ENCODE results near the gene ABCA5.

Gene ABCA5

GRCh38 chr17:69327060-69327831 lies at the start of gene ABCA5:
Gene ABCA5 (minus strand): TSS chr17:69327133. CDS start chr17:69314415, 12,718 bp downstream.
- Histone ChIP-seq H2AFZ (ENCODE audit: low read depth) (peak within 1 kb of the TSS; percentile 99), H3K4me3 (IDR thresholded peaks at IDR 0.05; ENCODE audit: insufficient read depth, low read depth, low read length) (no peak within 1 kb of the TSS), H3K4me2 (peak within 1 kb of the TSS; percentile 93), H3K36me3 (ENCODE audit: insufficient read depth) (no peaks in the 10 kb centered on the region), H3K27me3 (ENCODE audit: insufficient read depth, low read depth) (no peaks in the 10 kb centered on the region; the same call in 1 of the 2 replicates), H3K4me1 (ENCODE audit: low read depth, poor library complexity, severe bottlenecking) (peaks cover 11% of the 10 kb centered on the region), H4K20me1 (ENCODE audit: insufficient read depth) (no peaks in the 10 kb centered on the region), H3K27ac (peak within 1 kb of the TSS; percentile 50; the same call in 1 of the 2 replicates), H3K79me2 (ENCODE audit: insufficient read depth, low read depth) (no peaks in the 10 kb centered on the region), H3K9ac (peak within 1 kb of the TSS; percentile 56; the same call in 1 of the 2 replicates)
- no peak for TF ChIP-seq CTCF (conservative IDR thresholded peaks at IDR 0.05; ENCODE audit: low read depth, low read length)

- no peaks in the 10 kb centered on the region for H3K79me2 ChIP-seq (ENCODE audit: insufficient read depth, low read depth)
- no peaks in the 10 kb centered on the region for H4K20me1 ChIP-seq (ENCODE audit: insufficient read depth)
- H3K27ac ChIP-seq, result no peak overlapping the region
- no peak for TF ChIP-seq CTCF (conservative IDR thresholded peaks at IDR 0.05; ENCODE audit: low read depth, low read length)
- no peaks in the 10 kb centered on the region for H3K27me3 ChIP-seq (ENCODE audit: insufficient read depth, low read depth)
- no peak overlapping the region for H3K9ac ChIP-seq
- H3K4me3 ChIP-seq (IDR thresholded peaks at IDR 0.05; ENCODE audit: insufficient read depth, low read depth, low read length), result no peak overlapping the region
- no peaks in the 10 kb centered on the region for H3K36me3 ChIP-seq (ENCODE audit: insufficient read depth)
- H2AFZ ChIP-seq (ENCODE audit: low read depth), result no peak overlapping the region
- no peak overlapping the region for H3K4me2 ChIP-seq
- H3K4me1 ChIP-seq (ENCODE audit: low read depth, poor library complexity, severe bottlenecking), result no peaks in the 10 kb centered on the region
These were observed 48.3 kb upstream of the ABCA5 start for GRCh38 chr17:69375229-69375628.

GRCh38 chr17:69373069-69373468 lies 46.1 kb upstream of the ABCA5 start:
- Histone ChIP-seq H3K4me2 (no peak overlapping the region), H3K4me1 (ENCODE audit: low read depth, poor library complexity, severe bottlenecking) (no peaks in the 10 kb centered on the region), H3K27me3 (ENCODE audit: insufficient read depth, low read depth) (no peaks in the 10 kb centered on the region), H3K4me3 (IDR thresholded peaks at IDR 0.05; ENCODE audit: insufficient read depth, low read depth, low read length) (no peak overlapping the region), H3K9ac (no peak overlapping the region), H2AFZ (ENCODE audit: low read depth) (no peak overlapping the region), H3K36me3 (ENCODE audit: insufficient read depth) (no peaks in the 10 kb centered on the region), H3K79me2 (ENCODE audit: insufficient read depth, low read depth) (no peaks in the 10 kb centered on the region), H4K20me1 (ENCODE audit: insufficient read depth) (no peaks in the 10 kb centered on the region), H3K27ac (no peak overlapping the region)
- TF ChIP-seq CTCF (conservative IDR thresholded peaks at IDR 0.05; ENCODE audit: low read depth, low read length), result no peak

- H2AFZ ChIP-seq (ENCODE audit: low read depth), result no peak overlapping the region
- H3K4me1 ChIP-seq (ENCODE audit: low read depth, poor library complexity, severe bottlenecking), result no peaks in the 10 kb centered on the region
- no peak overlapping the region for H3K27ac ChIP-seq
- no peaks in the 10 kb centered on the region for H3K36me3 ChIP-seq (ENCODE audit: insufficient read depth)
- no peak for TF ChIP-seq CTCF (conservative IDR thresholded peaks at IDR 0.05; ENCODE audit: low read depth, low read length)
- no peaks in the 10 kb centered on the region for H3K79me2 ChIP-seq (ENCODE audit: insufficient read depth, low read depth)
- no peak overlapping the region for H3K4me2 ChIP-seq
- H4K20me1 ChIP-seq (ENCODE audit: insufficient read depth), result no peaks in the 10 kb centered on the region
- H3K9ac ChIP-seq, result no peak overlapping the region
- H3K4me3 ChIP-seq (IDR thresholded peaks at IDR 0.05; ENCODE audit: insufficient read depth, low read depth, low read length), result no peak overlapping the region
- no peaks in the 10 kb centered on the region for H3K27me3 ChIP-seq (ENCODE audit: insufficient read depth, low read depth)
These were observed 40.4 kb upstream of the ABCA5 start for GRCh38 chr17:69367298-69367697.

Measured in KMS-11 (cell line).